H1 (cell line): Measurements from ENCODE around the gene PPARA.

Source experiments
- BCL11A ChIP-seq, 2 experiments: IDR thresholded peaks; one replicate each; pipeline ENCODE4 v1.6.1; 2011; ENCODE audit warnings: low read depth in 2 of 2, low read length in 2 of 2, mild to moderate bottlenecking in 2 of 2
- CTCF ChIP-seq, 3 experiments: IDR thresholded peaks; 1 replicate in 2 of 3; 2 replicates in 1 of 3; pipeline versions ENCODE4 v1.5.1 to v1.6.1; 2011; ENCODE audit warnings: low read length in 3 of 3, mild to moderate bottlenecking in 3 of 3, inconsistent platforms in 2 of 3, low read depth in 1 of 3, moderate library complexity in 1 of 3; ENCODE audit not compliant: insufficient read depth in 1 of 3; ENCODE audit errors: control extremely low read depth in 1 of 3
- EP300 ChIP-seq, 2 experiments: IDR thresholded peaks; 1 replicate in 1 of 2; 2 replicates in 1 of 2; pipeline ENCODE4 v1.6.1; 2011 to 2012; ENCODE audit warnings: low read depth in 2 of 2, low read length in 2 of 2, mild to moderate bottlenecking in 2 of 2, borderline replicate concordance in 1 of 2, inconsistent platforms in 1 of 2, moderate library complexity in 1 of 2
- EZH2 ChIP-seq: fragments of 200-600 bp; sonication (generic); IDR thresholded peaks from 2 replicates; pipeline ENCODE4 v1.7.1; 2012; ENCODE audit warnings: low read depth, mild to moderate bottlenecking, moderate library complexity, low read length, inconsistent platforms; ENCODE audit not compliant: severe bottlenecking
- MAX ChIP-seq: IDR thresholded peaks from 2 replicates; pipeline ENCODE4 v1.6.1; 2012; ENCODE audit warnings: inconsistent platforms
- POLR2A ChIP-seq, 2 experiments: IDR thresholded peaks; 1 replicate in 1 of 2; 2 replicates in 1 of 2; pipeline ENCODE4 v1.6.1; 2011; ENCODE audit warnings: low read depth in 2 of 2, low read length in 2 of 2, mild to moderate bottlenecking in 2 of 2; ENCODE audit errors: control extremely low read depth in 1 of 2
- TAF1 ChIP-seq: IDR thresholded peaks from 2 replicates; pipeline ENCODE4 v1.6.1; 2011; ENCODE audit warnings: mild to moderate bottlenecking, low read depth, low read length
- USF2 ChIP-seq: IDR thresholded peaks from 2 replicates; pipeline ENCODE4 v1.6.1; 2011; ENCODE audit warnings: low read length, improper control_type of control experiment
- ZNF274 ChIP-seq: IDR thresholded peaks from 2 replicates; pipeline ENCODE4 v1.7.0; 2012; ENCODE audit warnings: low read length, borderline replicate concordance; ENCODE audit errors: extremely low read depth

DNA sequence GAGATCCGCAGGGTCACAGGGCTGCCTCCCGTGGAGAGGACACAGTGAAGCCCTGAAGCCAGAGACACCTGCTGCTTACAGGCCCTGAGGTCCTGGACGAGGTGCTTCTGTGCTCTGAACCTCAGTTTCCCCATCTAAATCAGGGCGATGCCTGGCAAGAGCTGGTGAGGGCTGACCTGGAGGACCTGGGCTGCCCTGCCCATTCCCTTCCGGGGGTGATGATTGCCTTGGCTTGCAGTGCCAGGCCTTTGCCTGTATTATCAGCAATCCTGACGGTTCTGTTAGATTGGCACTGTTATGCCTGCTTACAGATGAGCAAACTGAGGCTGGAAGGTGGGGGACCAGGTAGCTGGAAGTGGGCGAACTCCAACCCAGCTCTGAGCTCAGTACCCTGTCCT, 138.5 kb downstream of the PPARA start:
- no peak for TF ChIP-seq EP300 (IDR thresholded peaks at IDR 0.05; ENCODE audit: borderline replicate concordance in 1 of 2, low read depth in 2 of 2, low read length in 2 of 2)
- TF ChIP-seq POLR2A (IDR thresholded peaks at IDR 0.05; ENCODE audit: control extremely low read depth in 1 of 2, low read depth in 2 of 2, low read length in 2 of 2) = no peak
- TF ChIP-seq BCL11A (IDR thresholded peaks at IDR 0.05; ENCODE audit: low read depth in 2 of 2, low read length in 2 of 2) = no peak
- no peak for TF ChIP-seq CTCF (IDR thresholded peaks at IDR 0.05; ENCODE audit: control extremely low read depth in 1 of 3, insufficient read depth in 1 of 3, low read depth in 1 of 3, low read length in 3 of 3)
- TF ChIP-seq EZH2 = no peak
- no peak for TF ChIP-seq MAX
- TF ChIP-seq USF2 = no peak
- TF ChIP-seq ZNF274 = no peak
- TF ChIP-seq TAF1 = no peak
